Measurements from ENCODE around the gene CINP. TPM values are rescaled to one million over a fixed set of nuclear protein-coding genes. Genes with fewer than 3 reads are reported as not detected.

Gene CINP
- total and polyA plus RNA-seq, 2 of the 13 experiments (the other 11 are each of a cell fraction or from before 2014, with no cell fraction given) = 32.8 to 42.8 TPM

DNA sequence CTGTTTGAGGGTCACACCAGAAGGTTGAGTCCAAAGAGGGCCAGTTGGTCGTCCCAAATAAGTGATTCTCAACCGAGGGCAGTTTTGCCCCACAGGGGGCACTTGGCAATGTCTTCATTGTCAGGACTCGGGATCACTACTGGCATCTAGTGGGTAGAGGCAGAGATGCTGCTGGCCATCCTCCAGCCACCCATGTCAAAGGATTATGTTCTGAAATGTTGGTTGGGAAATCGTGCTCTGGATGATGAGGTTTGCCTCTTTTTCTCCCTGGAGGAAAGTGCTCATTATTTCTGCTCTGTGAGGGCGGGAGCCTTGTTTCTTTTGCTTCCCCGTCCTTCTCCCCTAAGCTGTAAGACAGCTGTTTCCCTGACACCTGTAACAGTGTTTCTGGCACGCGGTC, 39.6 kb downstream of the CINP start (continued):
- TF ChIP-seq, protein P1, sequence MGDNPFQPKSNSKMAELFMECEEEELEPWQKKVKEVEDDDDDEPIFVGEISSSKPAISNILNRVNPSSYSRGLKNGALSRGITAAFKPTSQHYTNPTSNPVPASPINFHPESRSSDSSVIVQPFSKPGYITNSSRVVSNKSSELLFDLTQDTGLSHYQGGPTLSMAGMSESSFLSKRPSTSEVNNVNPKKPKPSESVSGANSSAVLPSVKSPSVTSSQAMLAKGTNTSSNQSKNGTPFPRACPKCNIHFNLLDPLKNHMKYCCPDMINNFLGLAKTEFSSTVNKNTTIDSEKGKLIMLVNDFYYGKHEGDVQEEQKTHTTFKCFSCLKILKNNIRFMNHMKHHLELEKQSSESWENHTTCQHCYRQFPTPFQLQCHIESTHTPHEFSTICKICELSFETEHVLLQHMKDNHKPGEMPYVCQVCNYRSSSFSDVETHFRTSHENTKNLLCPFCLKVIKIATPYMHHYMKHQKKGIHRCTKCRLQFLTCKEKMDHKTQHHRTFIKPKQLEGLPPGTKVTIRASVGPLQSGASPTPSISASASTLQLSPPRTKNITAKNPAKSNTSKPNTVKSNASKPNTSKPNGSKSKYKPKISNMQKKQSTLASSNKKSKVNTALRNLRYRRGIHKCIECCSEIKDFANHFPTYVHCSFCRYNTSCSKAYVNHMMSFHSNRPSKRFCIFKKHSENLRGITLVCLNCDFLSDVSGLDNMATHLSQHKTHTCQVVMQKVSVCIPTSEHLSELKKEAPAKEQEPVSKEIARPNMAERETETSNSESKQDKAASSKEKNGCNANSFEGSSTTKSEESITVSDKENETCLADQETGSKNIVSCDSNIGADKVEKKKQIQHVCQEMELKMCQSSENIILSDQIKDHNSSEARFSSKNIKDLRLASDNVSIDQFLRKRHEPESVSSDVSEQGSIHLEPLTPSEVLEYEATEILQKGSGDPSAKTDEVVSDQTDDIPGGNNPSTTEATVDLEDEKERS (CRISPR knock-in tag; IDR thresholded peaks at IDR 0.05) = no peak
- TF ChIP-seq THAP11 (CRISPR knock-in tag; IDR thresholded peaks at IDR 0.05) (no peak), ZNF3 (CRISPR knock-in tag; IDR thresholded peaks at IDR 0.05) (no peak), HDAC2 (CRISPR knock-in tag; IDR thresholded peaks at IDR 0.05) (0 out of 2 replicates have a peak, but pooled peaks have one; percentile 40), SMC3 (IDR thresholded peaks at IDR 0.05; ENCODE audit: low read length) (peak; percentile 49; the same call in 1 of the 2 replicates), NR2F2 (IDR thresholded peaks at IDR 0.05; ENCODE audit: borderline replicate concordance, low read depth) (no peak), LCORL (IDR thresholded peaks at IDR 0.05) (no peak), LCORL (CRISPR knock-in tag; IDR thresholded peaks at IDR 0.05) (0 out of 2 replicates have a peak, but pooled peaks have one; percentile 30), HIC2 (CRISPR knock-in tag; IDR thresholded peaks at IDR 0.05; ENCODE audit: low read depth) (peak; percentile 57; the same call in 1 of the 2 replicates), CCDC6 (CRISPR knock-in tag; IDR thresholded peaks at IDR 0.05) (no peak), PATZ1 (CRISPR knock-in tag; IDR thresholded peaks at IDR 0.05) (0 out of 2 replicates have a peak, but pooled peaks have one; percentile 27), NFIC (IDR thresholded peaks at IDR 0.05; ENCODE audit: low read length) (no peak), ZSCAN29 (CRISPR knock-in tag; conservative IDR thresholded peaks at IDR 0.05) (no peak), CHD4 (IDR thresholded peaks at IDR 0.05; ENCODE audit: borderline replicate concordance, low read length) (peak; percentile 40; the same call in 1 of the 2 replicates), SRSF9 (IDR thresholded peaks at IDR 0.05; ENCODE audit: borderline replicate concordance, insufficient read depth, low read depth, low read length, poor library complexity, severe bottlenecking) (no peak), STAG1 (CRISPR knock-in tag; IDR thresholded peaks at IDR 0.05) (peak; percentile 39), SAP130 (CRISPR knock-in tag; IDR thresholded peaks at IDR 0.05; ENCODE audit: low read depth) (peak; percentile 22; the same call in 1 of the 2 replicates)
